Measurements from ENCODE around the gene TPST1. TPM values are rescaled to one million over a fixed set of nuclear protein-coding genes. Genes with fewer than 3 reads are reported as not detected.

Gene TPST1
- total and polyA plus RNA-seq, 9 of the 15 experiments (the other 6 are each of a cell fraction or from before 2014, with no cell fraction given), result 0.15 to 2.2 (median 0.53) TPM

DNA sequence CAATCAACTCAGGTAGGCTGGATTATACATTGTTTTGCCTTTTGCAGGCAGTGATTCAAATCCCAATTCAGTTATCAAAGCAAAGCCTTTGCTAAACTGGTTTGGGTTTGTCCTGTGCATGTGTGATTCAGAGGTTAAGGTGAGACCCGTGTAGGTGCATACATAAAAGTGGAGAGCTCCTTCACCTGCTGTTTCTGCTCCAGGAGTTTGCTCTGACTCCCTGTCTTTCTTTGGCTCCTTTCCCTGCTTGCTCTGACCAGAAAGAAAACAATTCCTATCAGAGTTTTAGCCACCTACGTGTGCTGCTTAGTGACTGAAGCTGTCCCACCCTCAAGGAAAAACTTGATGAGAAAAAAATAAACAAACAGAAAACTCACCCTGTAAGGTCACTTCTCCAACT, 101.1 kb downstream of the TPST1 start:
- in situ Hi-C loops (cut with MboI), result no loop called here
- Histone ChIP-seq H3K4me2 (ENCODE audit: insufficient read depth, low read length) (no peak overlapping the region), H3K27ac (ENCODE audit: extremely low read depth, low read depth, low read length) (no peak overlapping the region), H3K79me2 (ENCODE audit: control insufficient read depth, insufficient read depth, low read length) (no peaks in the 10 kb centered on the region), H3K9me3 (replicated peaks; ENCODE audit: control insufficient read depth, insufficient read depth, low read depth, low read length) (no peaks in the 10 kb centered on the region), H3K4me1 (replicated peaks in 1 of 2; ENCODE audit: control insufficient read depth in 2 of 2, insufficient read depth in 2 of 2, low read length in 2 of 2) (no peaks in the 10 kb centered on the region), H2AFZ (ENCODE audit: low read depth, low read length) (no peak overlapping the region), H3K9ac (ENCODE audit: insufficient read depth in 1 of 2, low read depth in 2 of 2, low read length in 2 of 2) (no peak overlapping the region), H4K20me1 (replicated peaks; ENCODE audit: control insufficient read depth, insufficient read depth, low read length) (no peaks in the 10 kb centered on the region), H3K9me1 (ENCODE audit: control insufficient read depth, insufficient read depth, low read length) (no peaks in the 10 kb centered on the region), H3K36me3 (ENCODE audit: control insufficient read depth, insufficient read depth, low read length) (no peaks in the 10 kb centered on the region), H3K4me3 (no peak overlapping the region), H3K27me3 (ENCODE audit: control insufficient read depth in 2 of 2, insufficient read depth in 2 of 2, low read length in 2 of 2) (peaks cover 16 to 47% of the 10 kb centered on the region in 2 experiments)
- intact Hi-C loops (cut with micrococcal nuclease), result no loop called here
- DNase-seq (ENCODE audit: extremely low read depth in 1 of 4, low spot score in 3 of 4), result no peak
- ATAC-seq, result no peak
- POLR2A ChIA-PET, result no interaction called here
- no TSS peak for BruUV-seq (replicated peaks)
- no peak for FAIRE-seq
- WGBS (ENCODE audit: insufficient coverage, low coverage, missing lambda C conversion rate), result 0% methylated on average over 2 of the region's 2 CpGs
- CTCF ChIA-PET (ENCODE audit: low intra/inter-chr PET ratio), result no interaction called here
- no peak for TF ChIP-seq POU5F1 (IDR thresholded peaks at IDR 0.05; ENCODE audit: borderline replicate concordance, low read depth, low read length, partially characterized antibody)
- no peak for TF ChIP-seq ZNF41 (CRISPR knock-in tag; conservative IDR thresholded peaks at IDR 0.05)
- TF ChIP-seq CREBBP (IDR thresholded peaks at IDR 0.05; ENCODE audit: low read depth, low read length), result no peak
- TF ChIP-seq, protein P1, sequence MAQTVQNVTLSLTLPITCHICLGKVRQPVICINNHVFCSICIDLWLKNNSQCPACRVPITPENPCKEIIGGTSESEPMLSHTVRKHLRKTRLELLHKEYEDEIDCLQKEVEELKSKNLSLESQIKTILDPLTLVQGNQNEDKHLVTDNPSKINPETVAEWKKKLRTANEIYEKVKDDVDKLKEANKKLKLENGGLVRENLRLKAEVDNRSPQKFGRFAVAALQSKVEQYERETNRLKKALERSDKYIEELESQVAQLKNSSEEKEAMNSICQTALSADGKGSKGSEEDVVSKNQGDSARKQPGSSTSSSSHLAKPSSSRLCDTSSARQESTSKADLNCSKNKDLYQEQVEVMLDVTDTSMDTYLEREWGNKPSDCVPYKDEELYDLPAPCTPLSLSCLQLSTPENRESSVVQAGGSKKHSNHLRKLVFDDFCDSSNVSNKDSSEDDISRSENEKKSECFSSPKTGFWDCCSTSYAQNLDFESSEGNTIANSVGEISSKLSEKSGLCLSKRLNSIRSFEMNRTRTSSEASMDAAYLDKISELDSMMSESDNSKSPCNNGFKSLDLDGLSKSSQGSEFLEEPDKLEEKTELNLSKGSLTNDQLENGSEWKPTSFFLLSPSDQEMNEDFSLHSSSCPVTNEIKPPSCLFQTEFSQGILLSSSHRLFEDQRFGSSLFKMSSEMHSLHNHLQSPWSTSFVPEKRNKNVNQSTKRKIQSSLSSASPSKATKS (CRISPR knock-in tag; IDR thresholded peaks at IDR 0.05), result no peak
- TF ChIP-seq ILF3 (IDR thresholded peaks at IDR 0.05; ENCODE audit: borderline replicate concordance), result no peak
- TF ChIP-seq ZC3H11A (IDR thresholded peaks at IDR 0.05; ENCODE audit: low read depth, low read length), result no peak
- TF ChIP-seq, protein P2, sequence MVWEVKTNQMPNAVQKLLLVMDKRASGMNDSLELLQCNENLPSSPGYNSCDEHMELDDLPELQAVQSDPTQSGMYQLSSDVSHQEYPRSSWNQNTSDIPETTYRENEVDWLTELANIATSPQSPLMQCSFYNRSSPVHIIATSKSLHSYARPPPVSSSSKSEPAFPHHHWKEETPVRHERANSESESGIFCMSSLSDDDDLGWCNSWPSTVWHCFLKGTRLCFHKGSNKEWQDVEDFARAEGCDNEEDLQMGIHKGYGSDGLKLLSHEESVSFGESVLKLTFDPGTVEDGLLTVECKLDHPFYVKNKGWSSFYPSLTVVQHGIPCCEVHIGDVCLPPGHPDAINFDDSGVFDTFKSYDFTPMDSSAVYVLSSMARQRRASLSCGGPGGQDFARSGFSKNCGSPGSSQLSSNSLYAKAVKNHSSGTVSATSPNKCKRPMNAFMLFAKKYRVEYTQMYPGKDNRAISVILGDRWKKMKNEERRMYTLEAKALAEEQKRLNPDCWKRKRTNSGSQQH (CRISPR knock-in tag; IDR thresholded peaks at IDR 0.05), result no peak
- no peak for TF ChIP-seq ZNF174 (CRISPR knock-in tag; IDR thresholded peaks at IDR 0.05)
- no peak for TF ChIP-seq HOXB6 (CRISPR knock-in tag; IDR thresholded peaks at IDR 0.05; ENCODE audit: borderline replicate concordance)
- TF ChIP-seq, protein P3, sequence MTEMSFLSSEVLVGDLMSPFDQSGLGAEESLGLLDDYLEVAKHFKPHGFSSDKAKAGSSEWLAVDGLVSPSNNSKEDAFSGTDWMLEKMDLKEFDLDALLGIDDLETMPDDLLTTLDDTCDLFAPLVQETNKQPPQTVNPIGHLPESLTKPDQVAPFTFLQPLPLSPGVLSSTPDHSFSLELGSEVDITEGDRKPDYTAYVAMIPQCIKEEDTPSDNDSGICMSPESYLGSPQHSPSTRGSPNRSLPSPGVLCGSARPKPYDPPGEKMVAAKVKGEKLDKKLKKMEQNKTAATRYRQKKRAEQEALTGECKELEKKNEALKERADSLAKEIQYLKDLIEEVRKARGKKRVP (CRISPR knock-in tag; IDR thresholded peaks at IDR 0.05), result no peak
- TF ChIP-seq SRSF3 (IDR thresholded peaks at IDR 0.05; ENCODE audit: insufficient read depth, low read length), result no peak
- TF ChIP-seq, protein P4, sequence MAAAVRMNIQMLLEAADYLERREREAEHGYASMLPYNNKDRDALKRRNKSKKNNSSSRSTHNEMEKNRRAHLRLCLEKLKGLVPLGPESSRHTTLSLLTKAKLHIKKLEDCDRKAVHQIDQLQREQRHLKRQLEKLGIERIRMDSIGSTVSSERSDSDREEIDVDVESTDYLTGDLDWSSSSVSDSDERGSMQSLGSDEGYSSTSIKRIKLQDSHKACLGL (CRISPR knock-in tag; IDR thresholded peaks at IDR 0.05; ENCODE audit: borderline replicate concordance, poor library complexity, severe bottlenecking), result no peak
- TF ChIP-seq CC2D1A (IDR thresholded peaks at IDR 0.05), result no peak
- TF ChIP-seq XRCC3 (IDR thresholded peaks at IDR 0.05), result no peak
- no peak for TF ChIP-seq TAF7 (tag; IDR thresholded peaks at IDR 0.05)
- no peak for TF ChIP-seq NR2C1 (IDR thresholded peaks at IDR 0.05)
- no peak for TF ChIP-seq NR2C1 (tag; IDR thresholded peaks at IDR 0.05)
- TF ChIP-seq ARHGAP35 (IDR thresholded peaks at IDR 0.05; ENCODE audit: partially characterized antibody), result no peak
- TF ChIP-seq PHB2 (IDR thresholded peaks at IDR 0.05; ENCODE audit: low read depth), result no peak

Data from K562 (cell line).